ENCODE data around the gene GAD2. TPM values are rescaled to one million over a fixed set of nuclear protein-coding genes. Genes with fewer than 3 reads are reported as not detected.

Gene GAD2
- not detected in 2 replicates for total RNA-seq

GRCh38 chr10:26216585-26217395 lies at the start of gene GAD2:
GAD2 (plus strand) TSS chr10:26216774; CDS start chr10:26216810, 36 bp downstream.

Other genes starting within 250 kb of the GAD2 start
- 1.3 and 2.7 TPM in 2 replicates for gene APBB1IP, start 221.6 kb downstream of the GAD2 start, total RNA-seq

All from placental pericyte (primary cell).